MCF 10A (cell line): ENCODE measurements around the gene HOXC12. TPM values are rescaled to one million over a fixed set of nuclear protein-coding genes. Genes with fewer than 3 reads are reported as not detected.

Experiments used
- BruUV-seq: library from RNA; stranded (reverse); fragments of 400-500 nt; replicated peaks from 2 replicates; lab custom pipeline; 2021; lab: Mats Ljungman, UMichigan
- CTCF ChIA-PET: fragments of 300-600 bp; sonication (Branson Sonifier 250); formaldehyde crosslinking; extraction: SDS; loops from one replicate; lab custom pipeline; 2021; ENCODE audit warnings: antibody characterized with exemption, inconsistent platforms; lab: Yijun Ruan, JAX
- POLR2A ChIA-PET: fragments of 300-600, 350-650 bp; sonication (Branson Sonifier 250); formaldehyde crosslinking; extraction: SDS; loops from one replicate; lab custom pipeline; 2020; ENCODE audit warnings: antibody characterized with exemption, inconsistent platforms; lab: Yijun Ruan, JAX
- DNase-seq: peaks from one replicate; pipeline ENCODE4 v3.0.0-alpha.2; 2018; ENCODE audit not compliant: unreplicated experiment
- H3K27ac Mint-ChIP-seq: one replicate; pipeline ENCODE4 v1.8.0; 2022; ENCODE audit warnings: mild to moderate bottlenecking, low read depth, mixed read lengths; ENCODE audit not compliant: unreplicated experiment
- H3K27me3 Mint-ChIP-seq: one replicate; pipeline ENCODE4 v1.8.0; 2022; ENCODE audit warnings: mixed read lengths; ENCODE audit not compliant: insufficient read depth, unreplicated experiment
- H3K36me3 Mint-ChIP-seq: one replicate; pipeline ENCODE4 v1.8.0; 2022; ENCODE audit warnings: mild to moderate bottlenecking, moderate library complexity, mixed read lengths; ENCODE audit not compliant: insufficient read depth, unreplicated experiment
- H3K4me1 Mint-ChIP-seq: one replicate; pipeline ENCODE4 v1.8.0; 2022; ENCODE audit warnings: mixed read lengths; ENCODE audit not compliant: insufficient read depth, unreplicated experiment
- H3K4me3 Mint-ChIP-seq: one replicate; pipeline ENCODE4 v1.8.0; 2022; ENCODE audit warnings: mild to moderate bottlenecking, moderate library complexity, mixed read lengths; ENCODE audit not compliant: unreplicated experiment
- H3K9me3 Mint-ChIP-seq: one replicate; pipeline ENCODE4 v1.8.0; 2022; ENCODE audit warnings: mixed read lengths; ENCODE audit not compliant: unreplicated experiment
- intact Hi-C: fragments of 100-400 bp; cut with micrococcal nuclease; formaldehyde crosslinking; loops from 2 replicates; pipeline ENCODE4 v1.14.1; 2022
- total RNA-seq: library from RNA; stranded (reverse); gene quantifications from 2 replicates; pipeline ENCODE4 v1.2.3, GENCODE V29; 2022
- TF ChIP-seq, protein P1 (sequence below): fragments of 200-600 bp; IDR thresholded peaks from one replicate; pipeline ENCODE4 v1.8.0; 2022; ENCODE audit warnings: antibody characterized with exemption, mild to moderate bottlenecking; ENCODE audit not compliant: unreplicated experiment

Gene HOXC12
- total RNA-seq, 1 experiment from 2014 or later: not detected

DNA sequence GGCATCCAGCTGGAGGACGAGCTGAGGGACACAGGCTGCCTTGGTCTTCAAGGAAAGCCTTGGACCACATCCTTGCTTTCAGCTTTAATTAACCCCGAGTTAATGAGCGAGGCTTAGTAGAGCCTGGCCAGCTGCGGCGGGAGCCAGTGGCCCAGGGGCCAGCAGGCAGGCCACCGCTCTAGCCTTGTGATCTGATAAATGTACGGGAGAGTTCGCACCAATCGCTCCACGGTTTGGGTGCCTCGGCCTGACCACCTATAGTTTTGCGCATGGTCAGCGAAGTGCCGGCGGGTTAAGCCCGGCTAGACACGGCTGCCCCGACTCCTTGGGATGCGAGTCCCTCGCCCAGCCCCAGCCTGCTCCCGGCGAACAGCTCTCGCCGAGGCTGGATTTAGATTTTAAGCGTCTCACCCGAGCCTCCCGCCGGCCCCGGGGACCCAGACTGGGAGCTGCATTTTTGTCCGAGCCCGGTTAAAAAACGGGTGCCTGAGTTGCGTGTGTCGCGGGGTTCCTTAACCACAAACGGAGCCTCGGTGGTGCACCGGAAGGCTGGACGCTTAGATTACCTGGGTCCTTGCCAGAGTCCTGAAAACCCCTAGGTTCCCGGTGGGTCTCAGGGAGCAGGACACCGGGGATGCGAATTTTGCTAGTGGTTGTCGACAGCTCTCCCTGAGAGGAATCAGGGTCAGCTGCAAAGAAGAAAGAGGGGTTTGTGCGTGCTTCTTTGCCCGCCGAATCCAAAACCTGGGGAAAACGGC, 2.9 kb upstream of the HOXC12 start:
- no peak for DNase-seq
- CTCF ChIA-PET: interaction anchor here (0.5 to 1.2 kb wide), 5 partner anchors 10 to 206 kb away, joined by 3 to 4 read pairs (median 3); no protein-coding TSS in a partner anchor
- intact Hi-C loops: no loop called here
- no TSS peak for BruUV-seq
- Mint-ChIP-seq H3K9me3 (no peaks in the 10 kb centered on the region), H3K27me3 (no peaks in the 10 kb centered on the region), H3K4me1 (no peaks in the 10 kb centered on the region), H3K4me3 (no peak overlapping the region), H3K36me3 (peaks cover 4% of the 10 kb centered on the region), H3K27ac (no peak overlapping the region)
- POLR2A ChIA-PET: interaction anchor here (0.6 to 3.2 kb wide), 3 partner anchors 13 to 20 kb away, joined by 3 to 16 read pairs (median 6); partner anchors contain the start of gene HOXC13
- TF ChIP-seq, protein P1, sequence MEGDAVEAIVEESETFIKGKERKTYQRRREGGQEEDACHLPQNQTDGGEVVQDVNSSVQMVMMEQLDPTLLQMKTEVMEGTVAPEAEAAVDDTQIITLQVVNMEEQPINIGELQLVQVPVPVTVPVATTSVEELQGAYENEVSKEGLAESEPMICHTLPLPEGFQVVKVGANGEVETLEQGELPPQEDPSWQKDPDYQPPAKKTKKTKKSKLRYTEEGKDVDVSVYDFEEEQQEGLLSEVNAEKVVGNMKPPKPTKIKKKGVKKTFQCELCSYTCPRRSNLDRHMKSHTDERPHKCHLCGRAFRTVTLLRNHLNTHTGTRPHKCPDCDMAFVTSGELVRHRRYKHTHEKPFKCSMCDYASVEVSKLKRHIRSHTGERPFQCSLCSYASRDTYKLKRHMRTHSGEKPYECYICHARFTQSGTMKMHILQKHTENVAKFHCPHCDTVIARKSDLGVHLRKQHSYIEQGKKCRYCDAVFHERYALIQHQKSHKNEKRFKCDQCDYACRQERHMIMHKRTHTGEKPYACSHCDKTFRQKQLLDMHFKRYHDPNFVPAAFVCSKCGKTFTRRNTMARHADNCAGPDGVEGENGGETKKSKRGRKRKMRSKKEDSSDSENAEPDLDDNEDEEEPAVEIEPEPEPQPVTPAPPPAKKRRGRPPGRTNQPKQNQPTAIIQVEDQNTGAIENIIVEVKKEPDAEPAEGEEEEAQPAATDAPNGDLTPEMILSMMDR: no peak

DNA sequence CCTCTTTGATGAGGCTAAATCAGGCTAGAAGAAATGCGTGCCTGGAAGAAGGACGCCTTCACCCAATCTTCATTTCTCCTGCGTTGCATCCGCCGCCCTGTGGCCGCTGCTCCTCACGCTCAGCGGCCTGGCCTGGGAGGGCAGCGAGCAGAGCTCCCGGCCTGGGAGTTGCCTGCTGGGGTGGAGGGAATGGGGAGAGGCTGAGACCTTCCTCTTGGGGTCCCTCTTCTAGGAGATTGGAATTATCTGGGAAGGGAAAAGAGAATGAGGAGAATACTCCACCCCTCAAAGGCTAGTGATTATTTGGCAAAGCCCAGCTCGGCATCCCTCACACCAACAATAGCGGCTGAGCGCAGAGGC, 2.4 kb upstream of the HOXC12 start:
- TF ChIP-seq, protein P1: no peak
- H3K4me3 Mint-ChIP-seq: no peak overlapping the region
- peaks cover 4% of the 10 kb centered on the region for H3K36me3 Mint-ChIP-seq
- ChIA-PET CTCF (interaction anchor here (0.5 to 1.2 kb wide), 5 partner anchors 17 to 206 kb away, joined by 3 to 4 read pairs (median 3); no protein-coding TSS in a partner anchor), POLR2A (interaction anchor here (1.0 to 3.2 kb wide), 2 partner anchors 13 to 19 kb away, joined by 6 to 16 read pairs; partner anchors contain the start of gene HOXC13)
- no peak for DNase-seq
- no peaks in the 10 kb centered on the region for H3K27me3 Mint-ChIP-seq
- no peak overlapping the region for H3K27ac Mint-ChIP-seq
- intact Hi-C loops: no loop called here
- H3K9me3 Mint-ChIP-seq: no peaks in the 10 kb centered on the region
- BruUV-seq: no TSS peak
- no peaks in the 10 kb centered on the region for H3K4me1 Mint-ChIP-seq

DNA sequence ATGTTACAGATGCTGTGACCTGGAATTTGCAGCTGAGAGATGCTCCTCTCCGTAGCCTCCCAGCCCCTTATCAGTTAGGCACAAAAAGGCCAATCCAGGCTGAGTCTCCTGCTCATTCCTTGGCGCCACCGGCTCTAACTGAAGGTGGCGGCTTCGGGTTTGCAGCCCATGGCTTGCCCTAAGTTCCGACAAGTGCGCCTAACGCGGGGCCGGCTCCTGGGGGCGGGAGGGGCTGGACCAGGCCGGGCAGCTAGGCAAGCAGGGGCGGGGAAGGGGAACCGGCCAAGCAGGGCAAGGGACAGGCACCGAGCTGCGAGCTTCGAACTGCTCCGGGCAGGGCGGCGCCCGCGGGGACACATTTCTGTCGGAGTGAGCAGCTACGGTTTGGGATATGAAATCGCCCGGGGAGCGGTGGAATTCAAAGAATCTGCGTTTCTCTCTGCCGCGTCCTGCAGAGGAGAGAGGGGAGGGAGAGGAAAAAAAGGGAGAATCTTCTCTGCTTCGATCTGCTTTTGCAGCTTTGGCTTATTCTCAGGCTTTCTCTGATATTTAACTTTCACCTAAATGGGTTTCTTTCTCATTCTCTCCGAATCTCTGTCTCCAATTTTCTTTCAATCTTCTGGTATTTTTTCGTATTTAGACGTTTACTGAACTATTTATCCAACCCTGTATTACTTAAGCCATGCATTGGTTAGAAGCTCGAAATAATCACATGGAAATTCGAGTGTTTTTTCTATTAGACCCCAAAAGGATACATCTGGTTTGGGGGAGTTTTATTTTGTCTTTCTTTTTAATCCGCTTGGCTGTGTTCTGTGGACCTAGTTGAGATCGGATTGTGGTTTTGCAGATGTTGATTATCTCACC, 1.6 kb upstream of the HOXC12 start:
- H3K27ac Mint-ChIP-seq: no peak overlapping the region
- CTCF ChIA-PET: interaction anchor here (0.6 to 1.6 kb wide), 8 partner anchors 16 to 255 kb away, joined by 3 to 4 read pairs (median 3); partner anchors contain the start of gene HOXC11

More for the DNA sequence above, 1.6 kb upstream of the HOXC12 start:
- intact Hi-C loops: no loop called here
- no peaks in the 10 kb centered on the region for H3K4me1 Mint-ChIP-seq
- H3K36me3 Mint-ChIP-seq: peaks cover 1% of the 10 kb centered on the region
- no peaks in the 10 kb centered on the region for H3K9me3 Mint-ChIP-seq
- POLR2A ChIA-PET: interaction anchor here (1.0 to 3.2 kb wide), 3 partner anchors 11 to 19 kb away, joined by 3 to 16 read pairs (median 6); partner anchors contain the start of gene HOXC13
- peak overlapping the region; percentile 49 for H3K4me3 Mint-ChIP-seq
- DNase-seq: peak; percentile 12
- H3K27me3 Mint-ChIP-seq: no peaks in the 10 kb centered on the region
- no TSS peak for BruUV-seq
- TF ChIP-seq, protein P1: no peak
